Trophoblast cell (in vitro differentiated cells and primary cell): ENCODE results near the gene PCCB.
A peak's percentile ranks its signal among the peaks of the same experiment; 100 is the strongest.

ENCODE experiments used
- DNase-seq, 2 donors: peaks; one replicate each; pipeline ENCODE4 v3.0.0-alpha.2; 2016
- H2AFZ ChIP-seq: 2 replicates; pipeline ENCODE4 v1.6.1; 2013; ENCODE audit warnings: low read length, moderate library complexity, mild to moderate bottlenecking; ENCODE audit not compliant: insufficient read depth, poor library complexity
- H2AK5ac ChIP-seq: 2 replicates; pipeline ENCODE4 v1.6.1; 2013; ENCODE audit warnings: mild to moderate bottlenecking, low read length
- H2BK120ac ChIP-seq: 2 replicates; pipeline ENCODE4 v1.6.1; 2013; ENCODE audit warnings: low read length, mild to moderate bottlenecking, moderate library complexity; ENCODE audit not compliant: insufficient read depth, poor library complexity
- H2BK12ac ChIP-seq: 2 replicates; pipeline ENCODE4 v1.6.1; 2013; ENCODE audit warnings: mild to moderate bottlenecking, low read length, moderate library complexity
- H2BK5ac ChIP-seq: 2 replicates; pipeline ENCODE4 v1.6.1; 2013; ENCODE audit warnings: low read length, low read depth, moderate library complexity, mild to moderate bottlenecking; ENCODE audit not compliant: poor library complexity
- H3K14ac ChIP-seq: 2 replicates; pipeline ENCODE4 v1.6.1; 2013; ENCODE audit warnings: mild to moderate bottlenecking, low read length
- H3K18ac ChIP-seq: 2 replicates; pipeline ENCODE4 v1.6.1; 2013; ENCODE audit warnings: mild to moderate bottlenecking, low read length
- H3K23ac ChIP-seq: 2 replicates; pipeline ENCODE4 v1.6.1; 2013; ENCODE audit warnings: low read length
- H3K27ac ChIP-seq: 2 replicates; pipeline ENCODE4 v1.5.1; 2013; ENCODE audit warnings: low read depth, mild to moderate bottlenecking, inconsistent platforms, low read length, moderate library complexity
- H3K27me3 ChIP-seq: 2 replicates; pipeline ENCODE4 v1.6.1; 2013; ENCODE audit warnings: inconsistent platforms, mild to moderate bottlenecking, low read length, moderate library complexity; ENCODE audit not compliant: insufficient read depth
- H3K36me3 ChIP-seq, 2 experiments: 1 replicate in 1 of 2; 2 replicates in 1 of 2; pipeline ENCODE4 v1.6.1; 2013; ENCODE audit warnings: low read length in 2 of 2, mild to moderate bottlenecking in 2 of 2, moderate library complexity in 1 of 2; ENCODE audit not compliant: insufficient read depth in 2 of 2, control insufficient read depth in 1 of 2
- H3K4ac ChIP-seq: 2 replicates; pipeline ENCODE4 v1.6.1; 2013; ENCODE audit warnings: low read depth, mild to moderate bottlenecking, low read length, moderate library complexity
- H3K4me1 ChIP-seq, 2 experiments: 1 replicate in 1 of 2; 2 replicates in 1 of 2; pipeline ENCODE4 v1.6.1; 2013; ENCODE audit warnings: low read length in 2 of 2, mild to moderate bottlenecking in 2 of 2, moderate library complexity in 1 of 2; ENCODE audit not compliant: insufficient read depth in 2 of 2, control insufficient read depth in 1 of 2
- H3K4me2 ChIP-seq: 2 replicates; pipeline ENCODE4 v1.6.1; 2013; ENCODE audit warnings: inconsistent platforms, mild to moderate bottlenecking, low read length, moderate library complexity
- H3K4me3 ChIP-seq: 2 replicates; pipeline ENCODE4 v1.5.1; 2013; ENCODE audit warnings: mild to moderate bottlenecking, low read depth, low read length, inconsistent platforms
- H3K79me1 ChIP-seq: one replicate; pipeline ENCODE4 v1.6.1; 2013; ENCODE audit warnings: low read length
- H3K79me2 ChIP-seq: 2 replicates; pipeline ENCODE4 v1.6.1; 2013; ENCODE audit warnings: low read length, mild to moderate bottlenecking; ENCODE audit not compliant: control insufficient read depth, insufficient read depth, poor library complexity
- H3K9ac ChIP-seq: 2 replicates; pipeline ENCODE4 v1.6.1; 2013; ENCODE audit warnings: mild to moderate bottlenecking, low read length
- H3K9me3 ChIP-seq: 2 replicates; pipeline ENCODE4 v1.6.1; 2013; ENCODE audit warnings: low read depth, mild to moderate bottlenecking, control low read depth, inconsistent platforms, low read length; ENCODE audit not compliant: insufficient read depth
- H4K12ac ChIP-seq: 2 replicates; pipeline ENCODE4 v1.6.1; 2013; ENCODE audit warnings: low read depth, mild to moderate bottlenecking, low read length, moderate library complexity
- H4K8ac ChIP-seq: 2 replicates; pipeline ENCODE4 v1.6.1; 2013; ENCODE audit warnings: low read depth, mild to moderate bottlenecking, low read length, moderate library complexity
- H4K91ac ChIP-seq: one replicate; pipeline ENCODE4 v1.6.1; 2013; ENCODE audit warnings: low read depth, mild to moderate bottlenecking, low read length, moderate library complexity
- WGBS: extraction: QIAGEN DNeasy Blood & Tissue Kit; methylation state at CpG from one replicate; pipeline ENCODE4 v1.1.7; 2013; ENCODE audit warnings: missing lambda C conversion rate; ENCODE audit not compliant: insufficient read length, insufficient coverage; ENCODE audit errors: extremely low coverage; 5-methylcytosine and 5-hydroxymethylcytosine counted together

Gene PCCB

DNA sequence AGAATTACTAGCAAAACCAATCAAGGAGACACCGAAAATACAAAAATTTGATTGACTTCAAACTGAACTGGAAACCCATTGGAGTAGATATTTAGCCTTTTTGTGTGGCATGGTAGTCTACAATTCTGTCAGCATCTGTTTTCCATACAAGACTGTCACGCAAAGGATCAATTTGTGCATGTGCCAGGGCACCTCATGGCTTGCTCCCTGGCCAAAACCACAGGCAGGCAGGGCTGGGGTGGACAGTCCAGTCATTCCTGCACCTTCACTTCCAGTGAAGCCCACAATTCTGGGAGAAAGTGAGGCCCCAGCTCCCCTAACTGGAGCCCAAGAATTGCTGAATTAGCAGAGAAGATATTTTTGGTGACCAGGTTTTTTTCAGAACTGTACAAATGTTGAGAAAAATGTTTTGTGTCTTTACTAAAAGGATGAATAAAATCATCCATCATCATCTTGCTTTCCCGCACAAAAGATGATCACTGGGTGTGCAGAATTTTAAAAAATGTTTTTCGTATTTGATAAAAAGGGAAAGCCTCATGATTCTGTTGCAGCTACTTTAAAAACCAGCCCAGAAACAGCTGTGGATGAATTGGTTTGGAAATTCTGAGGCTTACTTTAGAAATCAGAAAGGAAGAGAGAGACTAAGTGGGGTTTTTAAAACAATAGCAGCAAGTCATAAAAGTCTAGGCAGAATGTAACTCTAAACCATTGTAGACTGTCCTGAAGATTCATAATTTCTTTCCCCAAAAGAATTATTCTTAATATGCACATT lies 86.4 kb downstream of the PCCB start:
- no peaks in the 10 kb centered on the region for H3K27me3 ChIP-seq
- no CpG with 5 or more reads among the region's 4 CpGs for WGBS

DNA sequence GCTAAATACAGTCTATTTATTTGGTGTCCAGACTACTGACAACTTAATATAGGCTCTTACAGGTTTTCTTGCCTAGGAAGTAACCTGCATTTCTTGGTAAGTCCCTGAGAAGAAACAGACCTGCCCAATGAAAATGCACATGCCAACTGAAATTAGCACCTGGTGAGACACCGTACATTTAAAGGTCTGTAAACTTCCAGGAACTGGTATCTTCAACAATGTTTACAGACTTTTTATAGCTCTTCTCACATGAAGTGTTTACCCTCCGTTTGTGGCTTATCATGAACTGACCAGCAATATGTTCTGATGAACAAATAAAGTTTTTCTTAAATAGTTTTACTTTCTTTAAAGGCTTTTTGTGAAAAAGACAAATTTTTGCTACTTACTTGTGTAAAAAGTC lies 93.3 kb downstream of the PCCB start:
- H2AK5ac ChIP-seq, result no peak overlapping the region
- no peak overlapping the region for H2AFZ ChIP-seq

More for the DNA sequence above, 86.4 kb downstream of the PCCB start:
- H3K14ac ChIP-seq, result no peak overlapping the region
- no peak overlapping the region for H2AFZ ChIP-seq
- H4K12ac ChIP-seq, result no peak overlapping the region
- H3K79me2 ChIP-seq, result no peaks in the 10 kb centered on the region
- no peak overlapping the region for H2BK5ac ChIP-seq
- no peak overlapping the region for H4K91ac ChIP-seq
- H3K9me3 ChIP-seq, result no peaks in the 10 kb centered on the region
- no peak overlapping the region for H3K9ac ChIP-seq
- H3K36me3 ChIP-seq, result peaks cover 6 to 26% of the 10 kb centered on the region in 2 experiments
- no peak for DNase-seq
- no peak overlapping the region for H2AK5ac ChIP-seq
- no peak overlapping the region for H3K27ac ChIP-seq
- H3K79me1 ChIP-seq, result no peaks in the 10 kb centered on the region
- no peak overlapping the region for H2BK12ac ChIP-seq
- H3K4me3 ChIP-seq, result no peak overlapping the region
- no peaks in the 10 kb centered on the region for H3K4me1 ChIP-seq
- no peak overlapping the region for H3K4me2 ChIP-seq
- H3K18ac ChIP-seq, result no peak overlapping the region
- H3K4ac ChIP-seq, result no peak overlapping the region
- H3K23ac ChIP-seq, result no peak overlapping the region
- H4K8ac ChIP-seq, result no peak overlapping the region
- H2BK120ac ChIP-seq, result no peak overlapping the region

GRCh38 chr3:136343873-136344555 lies 93.9 kb downstream of the PCCB start:
- no peak overlapping the region for H4K91ac ChIP-seq
- WGBS, result no CpG with 5 or more reads among the region's 5 CpGs

More for the DNA sequence above, 93.3 kb downstream of the PCCB start:
- Histone ChIP-seq H3K27ac (peak overlapping the region; percentile 9), H4K8ac (no peak overlapping the region), H3K4ac (no peak overlapping the region), H3K4me2 (no peak overlapping the region), H3K27me3 (no peaks in the 10 kb centered on the region), H3K9ac (no peak overlapping the region), H3K4me1 (peaks cover 7% of the 10 kb centered on the region in 2 experiments), H3K18ac (no peak overlapping the region), H2BK5ac (no peak overlapping the region), H3K36me3 (peaks cover 2 to 3% of the 10 kb centered on the region in 2 experiments), H3K14ac (no peak overlapping the region), H2BK120ac (no peak overlapping the region), H3K4me3 (no peak overlapping the region), H4K12ac (no peak overlapping the region), H2BK12ac (no peak overlapping the region), H4K91ac (no peak overlapping the region), H3K79me2 (no peaks in the 10 kb centered on the region), H3K9me3 (no peaks in the 10 kb centered on the region), H3K23ac (no peak overlapping the region), H3K79me1 (no peaks in the 10 kb centered on the region)
- WGBS, result no CpG with 5 or more reads among the region's 2 CpGs
- DNase-seq, result no peak

GRCh38 chr3:136346486-136346885 lies 96.3 kb downstream of the PCCB start:
- Histone ChIP-seq H2BK12ac (no peak overlapping the region), H3K18ac (no peak overlapping the region), H3K27ac (no peak overlapping the region), H4K12ac (no peak overlapping the region), H4K8ac (no peak overlapping the region), H3K79me1 (no peaks in the 10 kb centered on the region), H2AFZ (no peak overlapping the region), H3K4me2 (no peak overlapping the region), H3K79me2 (no peaks in the 10 kb centered on the region), H3K4me3 (no peak overlapping the region), H3K14ac (no peak overlapping the region), H3K27me3 (no peaks in the 10 kb centered on the region), H2AK5ac (no peak overlapping the region), H2BK5ac (no peak overlapping the region), H2BK120ac (no peak overlapping the region), H3K23ac (no peak overlapping the region), H4K91ac (no peak overlapping the region), H3K36me3 (peaks cover 2% of the 10 kb centered on the region in 2 experiments), H3K9ac (no peak overlapping the region), H3K4ac (no peak overlapping the region), H3K9me3 (no peaks in the 10 kb centered on the region), H3K4me1 (peaks cover 14% of the 10 kb centered on the region in 2 experiments)
- WGBS, result no CpG with 5 or more reads among the region's 5 CpGs
- no peak for DNase-seq

More at GRCh38 chr3:136343873-136344555, 93.9 kb downstream of the PCCB start:
- no peak overlapping the region for H3K4me3 ChIP-seq
- no peak overlapping the region for H2BK120ac ChIP-seq
- no peak overlapping the region for H3K4ac ChIP-seq
- H4K12ac ChIP-seq, result no peak overlapping the region
- no peak overlapping the region for H3K14ac ChIP-seq
- H3K9ac ChIP-seq, result no peak overlapping the region
- no peak overlapping the region for H2BK5ac ChIP-seq
- H2BK12ac ChIP-seq, result no peak overlapping the region
- DNase-seq, result peak; percentile 74 to 87
- H2AFZ ChIP-seq, result no peak overlapping the region
- H3K9me3 ChIP-seq, result no peaks in the 10 kb centered on the region
- no peak overlapping the region for H3K4me2 ChIP-seq
- peaks cover 2 to 4% of the 10 kb centered on the region in 2 experiments for H3K36me3 ChIP-seq
- H3K23ac ChIP-seq, result no peak overlapping the region
- no peaks in the 10 kb centered on the region for H3K79me1 ChIP-seq
- no peak overlapping the region for H3K18ac ChIP-seq
- no peak overlapping the region for H4K8ac ChIP-seq
- no peak overlapping the region for H2AK5ac ChIP-seq
- no peaks in the 10 kb centered on the region for H3K27me3 ChIP-seq
- H3K79me2 ChIP-seq, result no peaks in the 10 kb centered on the region
- peak overlapping the region; percentile 9 for H3K27ac ChIP-seq
- H3K4me1 ChIP-seq, result peaks cover 7% of the 10 kb centered on the region in 2 experiments
